DMS 273 treated with DMSO at 0.1 percent for 48 hours (cell line): ENCODE data around the gene GDA.
A peak's percentile ranks its signal among the peaks of the same experiment; 100 is the strongest.
"Not testable (repeated sequence)": the region's sequence is repeated elsewhere in the genome, so short reads cannot be mapped to it uniquely, and the experiment has no call there.

Experiments used
- DNase-seq: peaks from one replicate; lab custom pipeline; 2025; lab: John Stamatoyannopoulos, UW

GDA gene

GRCh38 chr9:72207278-72207677 lies 58.0 kb downstream of the GDA start:
- no peak for DNase-seq

GRCh38 chr9:72210522-72210921 lies 61.3 kb downstream of the GDA start:
- no peak for DNase-seq

GRCh38 chr9:72211047-72211446 lies 61.8 kb downstream of the GDA start:
- DNase-seq, result no peak

- DNase-seq, result no peak
Measured at GRCh38 chr9:72213906-72214305, 64.7 kb downstream of the GDA start.

GRCh38 chr9:72217306-72217842 lies 68.1 kb downstream of the GDA start:
- DNase-seq, result no peak

- DNase-seq, result no peak
Measured at GRCh38 chr9:72220589-72220988, 71.3 kb downstream of the GDA start.

DNA sequence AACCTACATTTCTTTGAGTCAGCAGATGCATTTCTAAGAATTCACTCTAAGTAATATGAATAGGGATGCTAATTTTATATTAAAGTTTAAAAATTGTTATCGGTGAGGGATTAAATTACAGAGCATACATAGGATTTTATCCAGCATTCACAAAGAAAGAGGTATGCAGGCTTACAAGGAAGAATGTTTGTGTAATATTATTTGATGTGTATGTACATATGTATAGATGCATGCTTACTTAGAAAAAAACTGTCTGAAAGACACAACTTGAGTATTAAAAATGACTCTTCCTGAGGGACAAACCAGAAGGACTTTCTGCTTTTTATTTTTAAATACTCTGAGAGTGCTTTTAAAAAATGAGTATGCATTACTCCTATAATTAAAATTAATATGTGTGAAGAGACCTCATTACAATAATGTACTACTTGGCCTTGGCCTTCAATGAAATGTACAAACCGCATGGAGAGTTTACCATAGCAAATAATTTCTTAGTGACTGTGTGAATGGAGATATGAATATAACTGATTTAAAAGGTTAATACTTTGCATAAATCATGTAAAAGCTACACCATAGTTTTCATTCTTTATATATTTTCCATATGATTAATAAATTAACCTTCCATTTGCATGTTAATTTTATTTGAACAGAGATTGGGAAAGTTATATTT lies 77.0 kb downstream of the GDA start:
- no peak for DNase-seq

- DNase-seq, result no peak
Measured at GRCh38 chr9:72228282-72228681, 79.0 kb downstream of the GDA start.

- DNase-seq, result no peak
Measured at GRCh38 chr9:72232778-72233177, 83.5 kb downstream of the GDA start.

GRCh38 chr9:72247549-72247948 lies 98.3 kb downstream of the GDA start:
- no peak for DNase-seq

DNA sequence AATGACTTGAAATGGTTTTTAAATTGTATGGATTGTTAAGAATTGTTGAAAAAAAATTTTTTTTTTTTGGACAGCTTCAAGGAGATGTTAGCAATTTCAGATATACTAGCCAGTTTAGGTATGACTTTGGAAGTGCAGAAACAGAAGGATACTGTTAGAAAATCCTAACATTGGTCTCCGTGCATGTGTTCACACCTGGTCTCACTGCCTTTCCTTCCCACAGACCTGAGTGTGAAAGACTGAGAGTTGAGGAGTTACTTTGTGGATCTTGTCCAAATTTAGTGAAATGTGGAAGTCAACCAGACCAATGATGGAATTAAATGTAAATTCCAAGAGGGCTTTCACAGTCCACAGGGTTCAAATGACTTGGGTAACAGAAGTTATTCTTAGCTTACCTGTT lies 102.3 kb downstream of the GDA start:
- no peak for DNase-seq

DNA sequence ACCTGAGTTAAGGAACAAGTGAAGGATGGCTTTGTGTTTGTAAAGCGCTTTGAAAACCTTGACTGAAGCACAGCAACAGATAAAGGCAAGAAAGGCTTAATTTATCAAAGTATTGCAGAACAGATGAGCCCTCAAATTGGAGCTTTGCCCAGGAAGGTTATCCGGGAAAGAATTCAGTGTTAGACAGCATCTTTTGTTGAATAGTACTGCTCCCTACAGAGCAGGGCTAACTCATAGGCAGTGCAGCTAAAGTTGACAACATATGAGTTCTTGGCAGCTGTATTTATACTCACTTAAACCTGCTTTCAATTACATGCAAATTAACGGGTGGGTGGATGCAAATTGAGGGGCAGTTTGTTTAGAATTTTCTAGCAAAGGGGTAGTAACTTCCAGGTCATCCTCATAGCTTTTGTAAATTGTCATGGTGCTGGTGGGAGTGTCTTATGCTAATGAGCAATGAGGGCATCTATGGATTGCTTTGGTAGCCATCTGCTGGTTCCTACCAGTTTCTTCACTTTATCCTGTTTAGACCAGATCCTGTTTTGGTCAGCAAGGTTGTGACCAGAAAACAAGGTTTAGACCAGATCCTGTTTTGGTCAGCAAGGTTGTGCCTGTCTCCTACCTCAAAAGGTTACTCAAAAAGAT lies 105.8 kb downstream of the GDA start:
- no peak for DNase-seq

DNA sequence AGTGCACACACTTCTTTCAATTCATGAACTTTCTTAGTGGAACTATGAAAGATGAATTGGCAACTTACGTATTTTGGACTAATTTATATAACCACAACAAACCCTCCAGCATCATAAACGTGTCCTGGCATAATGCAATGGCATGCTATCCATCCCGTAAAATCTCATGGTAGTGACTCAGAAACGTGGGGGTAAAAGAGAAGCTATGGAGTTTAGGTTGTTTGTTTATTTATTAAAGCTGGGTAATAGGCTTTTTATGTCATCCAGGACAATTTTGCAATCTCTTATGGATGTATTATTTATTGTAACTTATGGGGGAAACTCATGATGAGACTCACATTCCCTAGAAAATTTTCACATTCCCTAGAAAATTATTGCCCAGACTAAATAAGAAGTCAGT lies 106.3 kb downstream of the GDA start:
- no peak for DNase-seq

DNA sequence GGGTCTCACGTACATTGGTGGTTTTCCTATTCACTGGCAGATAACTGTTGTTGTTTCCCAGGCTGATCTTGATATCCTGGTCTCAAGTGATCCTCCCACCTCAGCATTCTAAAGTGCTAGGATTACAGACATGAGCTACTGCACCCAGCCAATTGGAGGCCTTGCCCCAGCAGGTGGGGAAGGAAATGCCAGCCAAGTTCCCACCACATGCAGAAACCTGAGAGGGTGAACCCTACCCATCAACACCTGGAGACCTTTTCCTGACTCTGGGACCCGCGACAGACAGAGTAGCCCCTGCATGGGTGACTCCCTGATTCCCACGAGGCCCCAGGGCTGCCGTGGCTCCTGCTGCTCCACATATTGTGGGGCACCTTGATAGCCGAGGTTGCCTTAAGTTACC lies 107.7 kb downstream of the GDA start:
- DNase-seq, result no peak

GRCh38 chr9:72257814-72258213 lies 108.6 kb downstream of the GDA start:
- DNase-seq, result no peak

DNA sequence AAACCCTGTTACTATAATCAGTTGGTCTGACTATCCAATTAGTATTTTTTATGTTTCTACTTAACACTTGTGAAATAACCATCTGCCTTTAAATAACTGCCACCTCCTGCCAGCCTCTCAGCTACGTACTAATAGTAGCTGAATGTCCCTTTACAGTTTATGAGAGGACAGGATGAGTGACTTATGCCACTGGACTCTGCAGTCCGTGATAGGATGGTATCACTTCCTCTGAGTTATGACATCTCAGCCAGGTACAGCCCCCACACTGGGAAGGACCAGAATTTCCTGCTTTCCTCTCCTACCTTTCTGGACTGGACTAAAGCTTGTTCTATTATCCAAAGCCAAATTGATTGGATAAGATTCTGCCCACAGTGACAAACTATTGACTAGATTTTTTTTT lies 112.8 kb downstream of the GDA start:
- DNase-seq, result no peak

GRCh38 chr9:72263572-72263971 lies 114.3 kb downstream of the GDA start:
- DNase-seq, result no peak

- DNase-seq, result no peak
Measured at GRCh38 chr9:72268961-72269360, 119.7 kb downstream of the GDA start.

- DNase-seq, result not testable (repeated sequence)
Measured at GRCh38 chr9:72270359-72270758, 121.1 kb downstream of the GDA start.

- peak; percentile 2 for DNase-seq
Measured at GRCh38 chr9:72271613-72272478, 122.6 kb downstream of the GDA start.

DNA sequence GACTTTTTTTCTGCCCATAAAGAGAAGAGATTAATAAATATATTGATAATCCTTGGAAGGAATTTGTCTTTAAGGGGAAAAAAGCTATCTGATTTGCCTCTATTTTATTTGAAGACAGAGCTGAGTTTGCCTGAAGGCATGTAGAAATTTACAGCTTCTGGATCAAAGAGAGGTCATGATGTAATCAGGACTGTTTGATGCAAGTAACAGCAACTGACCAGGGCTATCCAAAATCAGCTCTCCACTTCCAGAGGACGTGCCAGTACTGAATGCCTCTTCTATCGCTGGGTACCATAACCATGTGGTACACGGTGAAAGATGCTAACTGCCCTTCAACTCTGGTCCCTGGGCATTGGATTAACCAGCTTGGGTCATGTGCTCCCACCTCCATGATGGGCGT lies 125.2 kb downstream of the GDA start:
- DNase-seq, result no peak

GRCh38 chr9:72274916-72275315 lies 125.7 kb downstream of the GDA start:
- no peak for DNase-seq

DNA sequence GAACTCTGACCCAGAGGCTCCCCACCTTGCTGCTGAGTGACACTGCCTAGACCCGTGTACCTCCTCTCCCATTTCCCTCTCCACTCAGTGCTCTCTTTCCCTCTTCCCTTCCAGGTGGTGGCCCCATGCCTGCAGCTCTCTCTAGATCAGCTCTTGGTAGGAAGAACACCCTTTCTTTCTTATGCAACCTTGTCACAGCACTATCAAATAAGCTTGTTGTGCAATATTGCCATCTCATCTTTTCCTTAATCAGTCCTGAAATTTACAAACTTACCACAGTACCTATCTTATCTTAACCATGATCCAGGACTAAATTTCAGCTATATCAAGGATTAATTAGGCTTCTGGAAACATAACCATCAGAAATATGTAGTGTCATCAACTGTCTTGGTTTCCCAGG lies 127.2 kb downstream of the GDA start:
- DNase-seq, result no peak
